HL-60 (cell line): ENCODE measurements around the gene TEDDM1.

Experiments used
- DNase-seq, 2 experiments: peaks; one replicate each; pipeline ENCODE4 v3.0.0-alpha.2; 2010 to 2020; ENCODE audit warnings: low read depth in 1 of 2, low spot score in 1 of 2
- H3K27ac ChIP-seq: fragments of 250-450 bp; sonication (Bioruptor Pico); replicated peaks from 2 replicates; pipeline ENCODE4 v1.5.1; 2020; ENCODE audit warnings: mild to moderate bottlenecking, moderate library complexity
- H3K27me3 ChIP-seq: fragments of 250-450 bp; sonication (Bioruptor Pico); 2 replicates; pipeline ENCODE4 v1.5.1; 2021; ENCODE audit warnings: mild to moderate bottlenecking, moderate library complexity; ENCODE audit not compliant: insufficient read depth, poor library complexity, severe bottlenecking
- H3K4me3 ChIP-seq: replicated peaks from 2 replicates; pipeline ENCODE4 v1.5.1; 2011; ENCODE audit warnings: mild to moderate bottlenecking, control low read depth, low read length; ENCODE audit not compliant: insufficient read depth
- CTCF ChIP-seq: IDR thresholded peaks from one replicate; pipeline ENCODE4 v1.5.1; 2011; ENCODE audit warnings: low read length, control low read depth, inconsistent platforms; ENCODE audit not compliant: insufficient read depth
- GABPA ChIP-seq: IDR thresholded peaks from 2 replicates; pipeline ENCODE4 v1.6.1; 2012; ENCODE audit warnings: low read depth
- POLR2AphosphoS5 ChIP-seq: IDR thresholded peaks from 2 replicates; pipeline ENCODE4 v1.6.1; 2012; ENCODE audit warnings: low read depth
- REST ChIP-seq: IDR thresholded peaks from 2 replicates; pipeline ENCODE4 v1.6.1; 2012; ENCODE audit warnings: low read depth; ENCODE audit not compliant: insufficient replicate concordance
- SPI1 ChIP-seq: IDR thresholded peaks from 2 replicates; pipeline ENCODE4 v1.6.1; 2012; ENCODE audit warnings: low read depth, mild to moderate bottlenecking, borderline replicate concordance

The TEDDM1 gene

GRCh38 chr1:182444497-182444896 lies 44.0 kb upstream of the TEDDM1 start:
- Histone ChIP-seq H3K4me3 (no peak overlapping the region), H3K27ac (no peak overlapping the region), H3K27me3 (no peaks in the 10 kb centered on the region)
- TF ChIP-seq CTCF (no peak), REST (no peak), SPI1 (no peak), POLR2AphosphoS5 (no peak), GABPA (no peak)
- peak in 1 of 2 experiments; percentile 11 for DNase-seq

DNA sequence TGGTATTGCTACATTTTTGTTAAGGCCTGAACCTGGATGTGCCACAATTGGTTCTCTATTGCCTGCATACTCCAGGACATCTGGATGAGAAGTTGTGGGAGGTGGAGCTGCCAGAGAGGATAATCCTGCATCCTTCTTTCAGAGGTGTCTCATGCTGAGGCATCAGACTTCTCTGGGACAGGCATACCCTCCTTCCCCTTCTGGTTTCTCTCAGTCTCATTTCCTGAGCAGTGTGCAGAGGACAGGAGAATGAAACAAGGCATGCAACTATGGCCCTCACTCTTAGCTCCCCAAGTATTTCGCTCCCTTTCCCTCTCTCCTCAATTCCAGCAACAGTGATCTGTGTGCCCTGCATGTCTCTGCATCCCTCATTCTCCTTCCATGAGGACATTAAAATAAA lies 41.9 kb upstream of the TEDDM1 start:
- TF ChIP-seq SPI1 (no peak), GABPA (no peak), REST (no peak), CTCF (no peak), POLR2AphosphoS5 (no peak)
- H3K27ac ChIP-seq: no peak overlapping the region
- no peak for DNase-seq
- H3K27me3 ChIP-seq: no peaks in the 10 kb centered on the region
- no peak overlapping the region for H3K4me3 ChIP-seq

DNA sequence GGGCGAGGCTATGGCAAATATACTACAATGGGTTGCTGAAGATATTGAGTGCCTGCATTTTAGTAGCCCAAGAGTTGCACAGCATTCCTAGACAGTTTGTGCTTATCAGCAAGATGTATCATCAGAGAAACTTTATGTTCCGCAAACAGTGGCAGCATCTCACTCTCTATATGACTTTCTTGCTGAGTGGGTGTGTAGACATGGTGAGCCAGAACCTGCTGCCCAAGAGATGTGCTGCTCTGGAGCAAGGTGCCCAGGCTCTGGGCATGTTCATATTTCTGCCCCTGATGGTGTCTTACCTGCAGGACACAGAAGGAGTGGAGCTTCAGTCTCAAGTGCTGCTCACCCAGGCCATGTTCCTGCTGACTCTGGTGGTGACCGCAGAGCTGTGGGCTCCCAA lies 41.3 kb upstream of the TEDDM1 start:
- no peaks in the 10 kb centered on the region for H3K27me3 ChIP-seq
- no peak overlapping the region for H3K27ac ChIP-seq
- no peak for DNase-seq
- TF ChIP-seq SPI1: no peak
- no peak for TF ChIP-seq REST
- no peak for TF ChIP-seq GABPA
- no peak for TF ChIP-seq POLR2AphosphoS5
- no peak for TF ChIP-seq CTCF
- H3K4me3 ChIP-seq: no peak overlapping the region
